SK-N-SH (cell line): ENCODE results near the gene CFAP47. TPM values are rescaled to one million over a fixed set of nuclear protein-coding genes. Genes with fewer than 3 reads are reported as not detected.

Source experiments
- CTCF ChIA-PET: fragments of 300-600, 350-600 bp; formaldehyde crosslinking; extraction: SDS; loops from one replicate; lab custom pipeline; 2021; lab: Yijun Ruan, JAX
- POLR2A ChIA-PET: fragments of 350-600 bp; sonication (Branson Sonifier 250); formaldehyde crosslinking; extraction: SDS; loops from one replicate; lab custom pipeline; 2020; ENCODE audit warnings: antibody characterized with exemption, inconsistent platforms; lab: Yijun Ruan, JAX
- DNase-seq: peaks from one replicate; pipeline ENCODE4 v3.0.0; 2012
- H2AFZ ChIP-seq: fragments of 200-600 bp; sonication (generic); 2 replicates; pipeline ENCODE4 v1.8.1; 2016; ENCODE audit warnings: antibody characterized with exemption, mild to moderate bottlenecking, low read depth
- H3F3A ChIP-seq: fragments of 200-600 bp; sonication (generic); replicated peaks from 2 replicates; pipeline ENCODE3; 2016; ENCODE audit warnings: antibody characterized with exemption, mild to moderate bottlenecking; ENCODE audit not compliant: insufficient read depth
- H3K27ac ChIP-seq, 2 experiments: fragments of 200-500 bp in 1 of 2; fragments of 200-600 bp in 1 of 2; sonication (Bioruptor generic) in 1 of 2; sonication (generic), shearing (Covaris generic) in 1 of 2; 2 replicates each; pipeline versions ENCODE4 v1.5.1 to v1.6.1; 2014 to 2016; ENCODE audit warnings: low read depth in 2 of 2, inconsistent platforms in 1 of 2, low read length in 1 of 2, mild to moderate bottlenecking in 1 of 2, mixed read lengths in 1 of 2
- H3K27me3 ChIP-seq: fragments of 200-600 bp; sonication (generic), shearing (Covaris generic); 2 replicates; pipeline ENCODE4 v1.6.1; 2016; ENCODE audit warnings: mixed run types; ENCODE audit not compliant: insufficient read depth
- H3K36me3 ChIP-seq, 2 experiments: fragments of 200-500 bp in 1 of 2; fragments of 200-600 bp in 1 of 2; sonication (Bioruptor generic) in 1 of 2; sonication (generic) in 1 of 2; replicated peaks in 1 of 2; 2 replicates each; pipeline versions ENCODE3 to v1.5.1; 2014 to 2016; ENCODE audit warnings: low read length in 1 of 2, mild to moderate bottlenecking in 1 of 2; ENCODE audit not compliant: insufficient read depth in 2 of 2, control insufficient read depth in 1 of 2
- H3K4me1 ChIP-seq, 2 experiments: fragments of 200-500 bp in 1 of 2; fragments of 200-600 bp in 1 of 2; sonication (Bioruptor generic) in 1 of 2; sonication (generic), shearing (Covaris generic) in 1 of 2; 2 replicates each; pipeline versions ENCODE4 v1.5.1 to v1.6.1; 2014 to 2016; ENCODE audit warnings: low read depth in 1 of 2, low read length in 1 of 2, mixed run types in 1 of 2; ENCODE audit not compliant: insufficient read depth in 2 of 2, control insufficient read depth in 1 of 2
- H3K4me2 ChIP-seq: fragments of 200-600 bp; sonication (generic), shearing (Covaris generic); 2 replicates; pipeline ENCODE4 v1.6.1; 2017; ENCODE audit warnings: mixed run types
- H3K4me3 ChIP-seq, 2 experiments: fragments of 200-500 bp in 1 of 2; fragments of 200-600 bp in 1 of 2; sonication (Bioruptor generic) in 1 of 2; sonication (generic), shearing (Covaris generic) in 1 of 2; 2 replicates each; pipeline versions ENCODE4 v1.5.1 to v1.8.1; 2014 to 2016; ENCODE audit warnings: low read depth in 2 of 2, inconsistent platforms in 1 of 2, low read length in 1 of 2, mild to moderate bottlenecking in 1 of 2, mixed read lengths in 1 of 2, moderate library complexity in 1 of 2
- H3K79me2 ChIP-seq: fragments of 200-600 bp; sonication (generic); 2 replicates; pipeline ENCODE4 v1.8.1; 2017; ENCODE audit warnings: mild to moderate bottlenecking; ENCODE audit not compliant: insufficient read depth
- H3K9ac ChIP-seq: fragments of 200-600 bp; sonication (generic); 2 replicates; pipeline ENCODE4 v1.6.1; 2017; ENCODE audit warnings: mixed run types
- H3K9me2 ChIP-seq: fragments of 200-600 bp; sonication (generic); 2 replicates; pipeline ENCODE4 v1.6.1; 2017; ENCODE audit warnings: mixed run types
- H3K9me3 ChIP-seq: fragments of 200-600 bp; sonication (generic); 2 replicates; pipeline ENCODE4 v1.6.1; 2017; ENCODE audit warnings: mixed run types, mild to moderate bottlenecking, moderate library complexity
- H4K20me1 ChIP-seq: fragments of 200-600 bp; sonication (generic); 2 replicates; pipeline ENCODE4 v1.6.1; 2017; ENCODE audit warnings: mild to moderate bottlenecking, mixed run types; ENCODE audit not compliant: insufficient read depth
- FOSL2 ChIP-seq: IDR thresholded peaks from 2 replicates; pipeline ENCODE4 v1.4.0; 2012; ENCODE audit warnings: low read depth, mild to moderate bottlenecking, moderate library complexity, borderline replicate concordance
- GABPA ChIP-seq: IDR thresholded peaks from 2 replicates; pipeline ENCODE4 v1.4.0; 2012; ENCODE audit warnings: low read depth, mild to moderate bottlenecking
- MEF2A ChIP-seq: IDR thresholded peaks from 2 replicates; pipeline ENCODE4 v1.4.0; 2012; ENCODE audit warnings: low read depth, borderline replicate concordance
- MXI1 ChIP-seq: IDR thresholded peaks from 2 replicates; pipeline ENCODE4 v1.6.1; 2012; ENCODE audit warnings: mild to moderate bottlenecking, low read depth, low read length, improper control_type of control experiment
- NRF1 ChIP-seq: IDR thresholded peaks from 2 replicates; pipeline ENCODE4 v1.6.1; 2012; ENCODE audit warnings: low read depth, mild to moderate bottlenecking, low read length
- RAD21 ChIP-seq: IDR thresholded peaks from 2 replicates; pipeline ENCODE4 v1.6.1; 2012; ENCODE audit warnings: mild to moderate bottlenecking, low read length
- RCOR1 ChIP-seq: fragments of 150-350 bp; IDR thresholded peaks from 2 replicates; pipeline ENCODE4 v1.6.1; 2017; ENCODE audit warnings: antibody characterized with exemption, low read length
- REST ChIP-seq: IDR thresholded peaks from 2 replicates; pipeline ENCODE4 v1.6.1; 2012; ENCODE audit warnings: mild to moderate bottlenecking, low read depth, low read length, moderate library complexity
- RFX5 ChIP-seq: IDR thresholded peaks from 2 replicates; pipeline ENCODE4 v1.6.1; 2012; ENCODE audit warnings: mild to moderate bottlenecking, improper control_type of control experiment, low read length
- RXRA ChIP-seq: IDR thresholded peaks from 2 replicates; pipeline ENCODE4 v1.4.0; 2012; ENCODE audit warnings: low read depth, mild to moderate bottlenecking, borderline replicate concordance
- TAF1 ChIP-seq: IDR thresholded peaks from 2 replicates; pipeline ENCODE4 v1.6.1; 2012; ENCODE audit warnings: low read depth, mild to moderate bottlenecking, low read length, moderate library complexity, borderline replicate concordance
- TCF12 ChIP-seq: IDR thresholded peaks from 2 replicates; pipeline ENCODE4 v1.4.0; 2012
- YY1 ChIP-seq: IDR thresholded peaks from 2 replicates; pipeline ENCODE4 v1.4.0; 2012; ENCODE audit warnings: low read depth, mild to moderate bottlenecking
- WGBS: methylation state at CpG from one replicate; pipeline ENCODE4 v1.1.6; 2017; ENCODE audit warnings: low lambda C conversion rate; 5-methylcytosine and 5-hydroxymethylcytosine counted together
- polyA plus RNA-seq, 3 experiments: library from polyadenylated mRNA; depleted of rRNA; stranded (reverse); fragments of >200 nt; gene quantifications; 2 replicates each; pipeline ENCODE4 v1.2.3, GENCODE V29; 2012
- TF ChIP-seq, protein P1 (sequence below): fragments of 150-350 bp; IDR thresholded peaks from 2 replicates; pipeline ENCODE4 v1.6.1; 2016; ENCODE audit warnings: mild to moderate bottlenecking, low read depth, low read length
- TF ChIP-seq, protein P2 (sequence below): fragments of 150-350 bp; IDR thresholded peaks from 2 replicates; pipeline ENCODE4 v1.6.1; 2017; ENCODE audit warnings: antibody characterized with exemption, low read length, low read depth, borderline replicate concordance

CFAP47 gene
- polyA plus RNA-seq, 1 of the 3 experiments (the other 2 are of a cell fraction) = 0.02 TPM

GRCh38 chrX:36241397-36241796, 321.9 kb downstream of the CFAP47 start:
- CTCF ChIA-PET = no interaction called here
- WGBS = 0% methylated on average over 1 of the region's 1 CpG
- no peaks in the 10 kb centered on the region for H3K9me3 ChIP-seq

More at GRCh38 chrX:36241397-36241796, 321.9 kb downstream of the CFAP47 start:
- Histone ChIP-seq H3F3A (no peaks in the 10 kb centered on the region), H4K20me1 (no peaks in the 10 kb centered on the region), H3K27ac (no peak overlapping the region), H3K79me2 (no peaks in the 10 kb centered on the region), H3K4me2 (no peak overlapping the region), H3K4me3 (no peak overlapping the region), H3K27me3 (no peaks in the 10 kb centered on the region), H3K4me1 (no peaks in the 10 kb centered on the region), H2AFZ (no peak overlapping the region), H3K36me3 (no peaks in the 10 kb centered on the region), H3K9me2 (no peaks in the 10 kb centered on the region), H3K9ac (no peak overlapping the region)
- POLR2A ChIA-PET = no interaction called here
- no peak for DNase-seq
- no peak for TF ChIP-seq RCOR1
- no peak for TF ChIP-seq TCF12
- no peak for TF ChIP-seq NRF1
- no peak for TF ChIP-seq GABPA
- TF ChIP-seq MEF2A = no peak
- TF ChIP-seq FOSL2 = no peak
- TF ChIP-seq RAD21 = no peak
- no peak for TF ChIP-seq MXI1
- TF ChIP-seq, protein P1, sequence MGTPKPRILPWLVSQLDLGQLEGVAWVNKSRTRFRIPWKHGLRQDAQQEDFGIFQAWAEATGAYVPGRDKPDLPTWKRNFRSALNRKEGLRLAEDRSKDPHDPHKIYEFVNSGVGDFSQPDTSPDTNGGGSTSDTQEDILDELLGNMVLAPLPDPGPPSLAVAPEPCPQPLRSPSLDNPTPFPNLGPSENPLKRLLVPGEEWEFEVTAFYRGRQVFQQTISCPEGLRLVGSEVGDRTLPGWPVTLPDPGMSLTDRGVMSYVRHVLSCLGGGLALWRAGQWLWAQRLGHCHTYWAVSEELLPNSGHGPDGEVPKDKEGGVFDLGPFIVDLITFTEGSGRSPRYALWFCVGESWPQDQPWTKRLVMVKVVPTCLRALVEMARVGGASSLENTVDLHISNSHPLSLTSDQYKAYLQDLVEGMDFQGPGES = no peak
- TF ChIP-seq TAF1 = no peak
- TF ChIP-seq, protein P2, sequence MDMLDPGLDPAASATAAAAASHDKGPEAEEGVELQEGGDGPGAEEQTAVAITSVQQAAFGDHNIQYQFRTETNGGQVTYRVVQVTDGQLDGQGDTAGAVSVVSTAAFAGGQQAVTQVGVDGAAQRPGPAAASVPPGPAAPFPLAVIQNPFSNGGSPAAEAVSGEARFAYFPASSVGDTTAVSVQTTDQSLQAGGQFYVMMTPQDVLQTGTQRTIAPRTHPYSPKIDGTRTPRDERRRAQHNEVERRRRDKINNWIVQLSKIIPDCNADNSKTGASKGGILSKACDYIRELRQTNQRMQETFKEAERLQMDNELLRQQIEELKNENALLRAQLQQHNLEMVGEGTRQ = no peak
- TF ChIP-seq YY1 = no peak
- no peak for TF ChIP-seq RXRA
- TF ChIP-seq REST = no peak
- no peak for TF ChIP-seq RFX5
